OCI-LY7 (cell line): ENCODE measurements around the gene PIEZO1. TPM values are rescaled to one million over a fixed set of nuclear protein-coding genes. Genes with fewer than 3 reads are reported as not detected.
"Not testable (repeated sequence)": the region's sequence is repeated elsewhere in the genome, so short reads cannot be mapped to it uniquely, and the experiment has no call there.

Experiments used
- BruUV-seq: library from RNA; stranded (reverse); fragments of 400-500 nt; replicated peaks from 2 replicates; lab custom pipeline; 2021; lab: Mats Ljungman, UMichigan
- CTCF ChIA-PET: fragments of 300-600 bp; sonication (Branson Sonifier 250); formaldehyde crosslinking; loops from one replicate; lab custom pipeline; 2022; ENCODE audit warnings: antibody characterized with exemption; ENCODE audit not compliant: unreplicated experiment; lab: Charles Lee
- POLR2A ChIA-PET: fragments of 300-600 bp; sonication (Branson Sonifier 250); formaldehyde crosslinking; loops from one replicate; lab custom pipeline; 2022; ENCODE audit warnings: antibody characterized with exemption; lab: Charles Lee
- DNase-seq: peaks from one replicate; pipeline ENCODE4 v3.0.0-alpha.2; 2015; ENCODE audit warnings: low spot score
- H2AFZ ChIP-seq: fragments of 200-600 bp; sonication (generic), shearing (Covaris generic); 2 replicates; pipeline ENCODE4 v1.6.1; 2014; ENCODE audit warnings: mild to moderate bottlenecking, antibody characterized with exemption, low read length, moderate library complexity
- H3K27ac ChIP-seq: fragments of 200-600 bp; sonication (generic); 2 replicates; pipeline ENCODE4 v1.5.1; 2014; ENCODE audit warnings: mixed run types, low read depth, mild to moderate bottlenecking, moderate library complexity, low read length, inconsistent platforms; ENCODE audit not compliant: poor library complexity, severe bottlenecking
- H3K36me3 ChIP-seq: fragments of 200-600 bp; sonication (generic); 2 replicates; pipeline ENCODE4 v1.6.1; 2014; ENCODE audit warnings: mild to moderate bottlenecking, antibody characterized with exemption, low read length, moderate library complexity, mixed read lengths; ENCODE audit not compliant: insufficient read depth
- H3K4me1 ChIP-seq: fragments of 200-600 bp; sonication (generic); 2 replicates; pipeline ENCODE4 v1.5.1; 2014; ENCODE audit warnings: mild to moderate bottlenecking, low read length; ENCODE audit not compliant: insufficient read depth, poor library complexity, severe bottlenecking
- H3K4me2 ChIP-seq: fragments of 200-600 bp; sonication (generic); 2 replicates; pipeline ENCODE4 v1.6.1; 2014; ENCODE audit warnings: mild to moderate bottlenecking, low read length
- H3K4me3 ChIP-seq: fragments of 200-600 bp; sonication (generic); 2 replicates; pipeline ENCODE4 v1.5.1; 2014; ENCODE audit warnings: mild to moderate bottlenecking, low read depth, low read length; ENCODE audit not compliant: poor library complexity, severe bottlenecking
- H3K79me2 ChIP-seq: fragments of 200-600 bp; sonication (generic); 2 replicates; pipeline ENCODE4 v1.6.1; 2016; ENCODE audit warnings: low read depth, mild to moderate bottlenecking, low read length, moderate library complexity, mixed read lengths; ENCODE audit not compliant: insufficient read depth
- H3K9me2 ChIP-seq: fragments of 200-600 bp; sonication (generic); 2 replicates; pipeline ENCODE4 v1.6.1; 2016; ENCODE audit warnings: mild to moderate bottlenecking, low read length, mixed read lengths; ENCODE audit not compliant: insufficient read depth
- H3K9me3 ChIP-seq: fragments of 200-600 bp; sonication (generic); 2 replicates; pipeline ENCODE4 v1.6.1; 2014; ENCODE audit warnings: mild to moderate bottlenecking, mixed run types, low read length, mixed read lengths
- H4K20me1 ChIP-seq: fragments of 200-600 bp; sonication (generic); 2 replicates; pipeline ENCODE4 v1.6.1; 2014; ENCODE audit warnings: mild to moderate bottlenecking, antibody characterized with exemption, low read length, moderate library complexity, mixed read lengths; ENCODE audit not compliant: insufficient read depth
- CTCF ChIP-seq: fragments of 200-600 bp; sonication (generic); conservative IDR thresholded peaks from 2 replicates; pipeline ENCODE4 v1.5.1; 2014; ENCODE audit warnings: mild to moderate bottlenecking, antibody characterized with exemption, low read length, moderate library complexity, mixed read lengths
- EZH2phosphoT487 ChIP-seq: fragments of 200-600 bp; sonication (generic); IDR thresholded peaks from 2 replicates; pipeline ENCODE4 v1.6.1; 2018; ENCODE audit warnings: low read depth, borderline replicate concordance, mild to moderate bottlenecking, mixed run types, antibody characterized with exemption, low read length, moderate library complexity, mixed read lengths
- intact Hi-C: fragments of 100-400 bp; cut with micrococcal nuclease; formaldehyde crosslinking; loops from one replicate; pipeline ENCODE4 v1.10.0; 2022; ENCODE audit not compliant: unreplicated experiment
- total RNA-seq, 2 experiments: library from RNA; depleted of rRNA in 1 of 2; stranded (reverse); fragments of >200 nt in 1 of 2; shearing (Covaris generic) in 1 of 2; gene quantifications; 2 replicates each; pipeline ENCODE4 v1.2.3, GENCODE V29; 2014 to 2022

Gene PIEZO1
- total RNA-seq, 2 experiments from 2014 or later = 144 to 154 TPM

DNA sequence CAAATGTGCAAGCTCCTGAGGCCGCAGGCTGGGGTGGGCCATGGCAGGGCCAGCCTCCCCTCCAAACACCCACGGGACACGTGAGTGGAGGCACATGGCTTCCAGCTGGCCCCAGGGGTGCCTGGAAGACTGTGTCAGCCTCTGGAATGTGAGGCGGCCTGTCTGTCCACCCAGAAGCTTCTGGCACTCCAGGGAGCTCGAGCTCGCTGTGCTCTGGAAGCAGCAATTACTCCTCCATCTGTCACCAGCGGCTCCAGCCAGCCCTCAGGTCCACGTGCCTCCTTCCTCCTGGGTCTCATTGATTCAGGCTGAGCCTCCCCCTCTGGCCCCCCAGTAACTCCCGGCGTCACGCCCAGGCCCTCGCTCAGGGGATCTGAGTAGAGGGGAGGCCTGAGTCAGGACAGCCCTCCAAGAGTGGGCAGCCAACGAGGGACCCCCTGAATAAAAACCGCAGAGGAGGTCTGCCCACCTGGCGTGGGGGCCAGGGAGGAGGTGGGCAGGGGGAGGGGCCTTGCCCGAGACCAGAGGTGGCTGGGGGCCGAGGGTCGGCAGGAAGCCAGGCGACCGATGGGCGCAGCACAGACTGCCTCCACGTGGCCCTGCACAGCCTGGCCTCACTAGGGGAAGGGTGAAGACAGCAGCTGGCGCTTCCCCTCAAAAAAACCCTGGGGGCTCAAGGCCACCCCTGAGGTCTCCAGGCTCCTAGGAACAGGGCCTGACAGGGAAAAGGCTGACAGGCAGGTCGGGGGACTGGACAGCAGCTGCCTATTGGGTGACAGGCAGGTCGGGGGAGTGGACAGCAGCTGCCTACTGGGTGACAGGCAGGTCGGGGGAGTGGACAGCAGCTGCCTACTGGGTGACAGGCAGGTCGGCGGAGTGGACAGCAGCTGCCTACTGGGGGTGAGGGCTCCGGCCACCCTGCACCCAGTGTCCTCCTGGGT is 11.9 kb downstream of the PIEZO1 start:
- Histone ChIP-seq H3K9me2 (no peaks in the 10 kb centered on the region), H3K36me3 (peaks cover 6% of the 10 kb centered on the region; the same call in 1 of the 2 replicates), H2AFZ (no peak overlapping the region), H3K27ac (no peak overlapping the region), H3K4me3 (no peak overlapping the region), H3K79me2 (no peaks in the 10 kb centered on the region), H3K9me3 (no peaks in the 10 kb centered on the region), H3K4me2 (no peak overlapping the region), H3K4me1 (peaks cover 14% of the 10 kb centered on the region), H4K20me1 (0 out of 2 replicates have a peak, but pooled peaks cover 9% of the 10 kb centered on the region)
- intact Hi-C loops = no loop called here
- CTCF ChIA-PET = no interaction called here
- BruUV-seq = no TSS peak
- no peak for DNase-seq
- TF ChIP-seq CTCF = no peak
- POLR2A ChIA-PET = no interaction called here

- H3K9me3 ChIP-seq, POLR2A ChIA-PET, CTCF ChIA-PET, intact Hi-C loops, H3K36me3 ChIP-seq, H3K27ac ChIP-seq, BruUV-seq, DNase-seq, H3K79me2 ChIP-seq, H2AFZ ChIP-seq, H3K9me2 ChIP-seq, H3K4me2 ChIP-seq, H4K20me1 ChIP-seq, H3K4me3 ChIP-seq: not testable (repeated sequence)
- H3K4me1 ChIP-seq = peaks cover 26% of the 10 kb centered on the region
Observed at GRCh38 chr16:88771781-88772180, 13.2 kb downstream of the PIEZO1 start.

DNA sequence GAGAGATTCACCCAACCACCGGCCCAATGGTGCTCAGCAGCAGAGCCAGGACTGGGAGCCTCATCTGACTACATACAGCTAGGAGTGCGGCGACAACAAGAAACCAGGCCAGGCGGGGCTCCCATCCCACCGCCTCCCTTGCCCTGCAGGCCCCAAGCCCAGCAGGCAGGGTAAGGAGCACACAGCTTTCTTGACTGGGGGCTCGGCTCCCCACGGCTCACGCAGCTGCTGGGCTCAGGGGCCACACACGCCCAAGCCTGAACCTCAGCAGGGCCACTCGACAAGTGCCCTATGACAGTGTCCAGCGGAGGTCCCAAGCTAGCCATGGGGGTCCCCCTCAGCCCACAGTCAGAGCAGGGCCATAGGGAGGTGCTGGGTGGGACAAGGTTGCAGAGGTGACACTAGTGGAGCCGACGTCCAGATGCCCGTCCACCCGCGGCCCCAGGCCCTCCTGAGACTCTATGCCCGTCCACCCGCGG is 13.7 kb downstream of the PIEZO1 start:
- H3K4me1 ChIP-seq = peaks cover 28% of the 10 kb centered on the region
- no peaks in the 10 kb centered on the region for H3K9me3 ChIP-seq
- H4K20me1 ChIP-seq = 0 out of 2 replicates have a peak, but pooled peaks cover 9% of the 10 kb centered on the region
- H3K79me2 ChIP-seq = no peaks in the 10 kb centered on the region
- no peak for DNase-seq
- ChIA-PET CTCF (no interaction called here), POLR2A (no interaction called here)
- H3K27ac ChIP-seq = no peak overlapping the region
- no TSS peak for BruUV-seq
- no peak overlapping the region for H2AFZ ChIP-seq
- intact Hi-C loops = no loop called here
- H3K36me3 ChIP-seq = peaks cover 6% of the 10 kb centered on the region; the same call in 1 of the 2 replicates
- H3K4me2 ChIP-seq = no peak overlapping the region
- no peaks in the 10 kb centered on the region for H3K9me2 ChIP-seq
- no peak overlapping the region for H3K4me3 ChIP-seq
- TF ChIP-seq CTCF (no peak), EZH2phosphoT487 (no peak)
